WTC11 (cell line): ENCODE data around the gene TFDP1. TPM values are rescaled to one million over a fixed set of nuclear protein-coding genes. Genes with fewer than 3 reads are reported as not detected.
A peak's percentile ranks its signal among the peaks of the same experiment; 100 is the strongest.

ENCODE experiments used
- ATAC-seq: fragments of 200-7000 bp; cut with Tn5 transposase; 2 replicates; pipeline ENCODE4 v1.10.0; 2021; ENCODE audit warnings: mild to moderate bottlenecking, moderate library complexity
- CTCF ChIA-PET: fragments of 300-600 bp; sonication (Branson Sonifier 250); formaldehyde crosslinking; loops from one replicate; lab custom pipeline; 2021; ENCODE audit warnings: antibody characterized with exemption; lab: Charles Lee
- POLR2A ChIA-PET: fragments of 350-600 bp; sonication (Branson Sonifier 250); formaldehyde crosslinking; loops from one replicate; lab custom pipeline; 2021; ENCODE audit warnings: antibody characterized with exemption; lab: Charles Lee
- DNase-seq: peaks from one replicate; pipeline ENCODE4 v3.0.0; 2021; ENCODE audit warnings: low spot score
- H3K27ac Mint-ChIP-seq: 2 replicates; pipeline ENCODE4 v1.8.0; 2021; ENCODE audit warnings: mixed read lengths
- H3K27me3 Mint-ChIP-seq: 2 replicates; pipeline ENCODE4 v1.8.0; 2021; ENCODE audit warnings: low read depth, mild to moderate bottlenecking, moderate library complexity, mixed read lengths
- H3K36me3 Mint-ChIP-seq: 2 replicates; pipeline ENCODE4 v1.8.0; 2021; ENCODE audit warnings: mixed read lengths
- H3K4me1 Mint-ChIP-seq: 2 replicates; pipeline ENCODE4 v1.8.0; 2022; ENCODE audit warnings: mixed read lengths
- H3K4me3 Mint-ChIP-seq: 2 replicates; pipeline ENCODE4 v1.8.0; 2021; ENCODE audit warnings: mild to moderate bottlenecking, moderate library complexity, mixed read lengths
- H3K9me3 Mint-ChIP-seq: 2 replicates; pipeline ENCODE4 v1.8.0; 2021; ENCODE audit warnings: mixed read lengths
- ARID4B ChIP-seq: sonication (generic); formaldehyde crosslinking; IDR thresholded peaks from 2 replicates; pipeline ENCODE4 v1.8.0; 2023; ENCODE audit warnings: missing genetic modification reagents, mild to moderate bottlenecking, borderline replicate concordance
- ATF3 ChIP-seq: sonication (generic); formaldehyde crosslinking; conservative IDR thresholded peaks from 2 replicates; pipeline ENCODE4 v1.8.1; 2022; ENCODE audit warnings: mild to moderate bottlenecking, missing genetic modification reagents
- ETV6 ChIP-seq: sonication (generic); formaldehyde crosslinking; IDR thresholded peaks from 2 replicates; pipeline ENCODE4 v1.8.1; 2022; ENCODE audit warnings: mild to moderate bottlenecking, missing genetic modification reagents
- FOXP1 ChIP-seq: sonication (generic); formaldehyde crosslinking; IDR thresholded peaks from 2 replicates; pipeline ENCODE4 v1.8.0; 2022; ENCODE audit warnings: missing genetic modification reagents, mild to moderate bottlenecking, moderate library complexity, borderline replicate concordance
- FOXP4 ChIP-seq: sonication (generic); formaldehyde crosslinking; IDR thresholded peaks from 2 replicates; pipeline ENCODE4 v1.8.0; 2022; ENCODE audit warnings: mild to moderate bottlenecking, missing genetic modification reagents
- GTF2I ChIP-seq: fragments of 250-450 bp; sonication (Bioruptor Pico); conservative IDR thresholded peaks from 2 replicates; pipeline ENCODE4 v1.4.0; 2021; ENCODE audit warnings: mild to moderate bottlenecking
- JUN ChIP-seq: sonication (generic); formaldehyde crosslinking; IDR thresholded peaks from 2 replicates; pipeline ENCODE4 v1.8.0; 2023; ENCODE audit warnings: mild to moderate bottlenecking, missing genetic modification reagents
- MXD4 ChIP-seq: fragments of 250-450 bp; sonication (Bioruptor Pico); IDR thresholded peaks from 2 replicates; pipeline ENCODE4 v1.8.0; 2021; ENCODE audit warnings: mild to moderate bottlenecking, moderate library complexity, borderline replicate concordance
- MYBL2 ChIP-seq: sonication (generic); formaldehyde crosslinking; IDR thresholded peaks from 2 replicates; pipeline ENCODE4 v1.8.1; 2023; ENCODE audit warnings: mild to moderate bottlenecking, moderate library complexity, missing genetic modification reagents
- NFE2L1 ChIP-seq: sonication (generic); formaldehyde crosslinking; IDR thresholded peaks from 2 replicates; pipeline ENCODE4 v1.8.1; 2023; ENCODE audit warnings: missing genetic modification reagents
- SOX15 ChIP-seq: fragments of 250-450 bp; sonication (Bioruptor Pico); IDR thresholded peaks from 2 replicates; pipeline ENCODE4 v1.9.0; 2021; ENCODE audit warnings: mild to moderate bottlenecking
- SP1 ChIP-seq: sonication (generic); formaldehyde crosslinking; conservative IDR thresholded peaks from 2 replicates; pipeline ENCODE4 v1.8.1; 2022; ENCODE audit warnings: missing genetic modification reagents
- STAT6 ChIP-seq: sonication (generic); formaldehyde crosslinking; conservative IDR thresholded peaks from 2 replicates; pipeline ENCODE4 v1.8.1; 2023; ENCODE audit warnings: mild to moderate bottlenecking, low read depth, missing genetic modification reagents, moderate library complexity
- TEAD4 ChIP-seq: sonication (generic); formaldehyde crosslinking; IDR thresholded peaks from 2 replicates; pipeline ENCODE4 v1.8.0; 2022; ENCODE audit warnings: mild to moderate bottlenecking, missing genetic modification reagents
- USF2 ChIP-seq: sonication (generic); formaldehyde crosslinking; IDR thresholded peaks from 2 replicates; pipeline ENCODE4 v1.8.1; 2023; ENCODE audit warnings: mild to moderate bottlenecking, missing genetic modification reagents, moderate library complexity
- ZNF219 ChIP-seq: sonication (generic); formaldehyde crosslinking; IDR thresholded peaks from 2 replicates; pipeline ENCODE4 v1.8.0; 2023; ENCODE audit warnings: missing genetic modification reagents, mild to moderate bottlenecking, borderline replicate concordance
- ZNF232 ChIP-seq: sonication (generic); formaldehyde crosslinking; IDR thresholded peaks from 2 replicates; pipeline ENCODE4 v1.8.0; 2022; ENCODE audit warnings: mild to moderate bottlenecking, missing genetic modification reagents
- ZNF263 ChIP-seq: sonication (generic); formaldehyde crosslinking; IDR thresholded peaks from 2 replicates; pipeline ENCODE4 v1.8.1; 2022; ENCODE audit warnings: low read depth, mild to moderate bottlenecking, moderate library complexity, missing genetic modification reagents
- total RNA-seq: library from RNA; stranded (reverse); gene quantifications from 3 replicates; pipeline ENCODE4 v1.2.3, GENCODE V29; 2021

Gene TFDP1
- total RNA-seq, 1 experiment from 2014 or later = 61.2 TPM

- no peak for TF ChIP-seq ARID4B (CRISPR knock-in tag)
- no peak for TF ChIP-seq MXD4 (CRISPR knock-in tag)
- TF ChIP-seq SOX15 = no peak
- no peak for TF ChIP-seq FOXP1 (CRISPR knock-in tag)
- TF ChIP-seq ZNF219 = no peak
- no peak for TF ChIP-seq USF2 (CRISPR knock-in tag)
- TF ChIP-seq GTF2I (CRISPR knock-in tag) = no peak
- no peak for TF ChIP-seq ETV6 (CRISPR knock-in tag)
- TF ChIP-seq NFE2L1 (CRISPR knock-in tag) = no peak
- TF ChIP-seq ATF3 = no peak
- TF ChIP-seq STAT6 (CRISPR knock-in tag) = no peak
Measured at GRCh38 chr13:113595131-113595530, 10.6 kb downstream of the TFDP1 start (continued).

GRCh38 chr13:113596321-113597200 lies 12.0 kb downstream of the TFDP1 start:
- no peak overlapping the region for H3K4me3 Mint-ChIP-seq
- CTCF ChIA-PET = no interaction called here
- TF ChIP-seq ZNF263 (CRISPR knock-in tag) = no peak
- no peak for TF ChIP-seq ZNF232
- TF ChIP-seq TEAD4 = no peak
- no peak for TF ChIP-seq FOXP4 (CRISPR knock-in tag)
- no peak for TF ChIP-seq SP1 (CRISPR knock-in tag)
- TF ChIP-seq MYBL2 (CRISPR knock-in tag) = no peak
- TF ChIP-seq JUN (CRISPR knock-in tag) = no peak
- POLR2A ChIA-PET = no interaction called here
- ATAC-seq = no peak
- DNase-seq = peak; percentile 7
- peaks cover 1% of the 10 kb centered on the region; the same call in 1 of the 2 replicates for H3K4me1 Mint-ChIP-seq
- H3K36me3 Mint-ChIP-seq = peaks cover 38% of the 10 kb centered on the region
- H3K9me3 Mint-ChIP-seq = no peaks in the 10 kb centered on the region
- H3K27ac Mint-ChIP-seq = no peak overlapping the region
- H3K27me3 Mint-ChIP-seq = no peaks in the 10 kb centered on the region
